CD4-positive, alpha-beta memory T cell (primary cell): ENCODE data around the gene GMEB1. TPM values are rescaled to one million over a fixed set of nuclear protein-coding genes. Genes with fewer than 3 reads are reported as not detected.

Experiments used
- CTCF ChIA-PET: fragments of 350-600 bp; sonication (Branson Sonifier 250); formaldehyde crosslinking; loops from one replicate; lab custom pipeline; 2021; ENCODE audit warnings: inconsistent platforms; ENCODE audit not compliant: partially characterized antibody; lab: Charles Lee
- POLR2A ChIA-PET: fragments of 350-600 bp; sonication (Branson Sonifier 250); formaldehyde crosslinking; loops from one replicate; lab custom pipeline; 2021; ENCODE audit not compliant: partially characterized antibody; lab: Charles Lee
- DNase-seq, 5 donors: peaks; one replicate each; pipeline versions ENCODE4 v3.0.0 to v3.0.0-alpha.2; 2020 to 2022; ENCODE audit warnings: mixed read lengths in 1 of 5
- H3K27ac ChIP-seq: one replicate; pipeline ENCODE4 v1.7.0; 2013; ENCODE audit warnings: low read depth, low read length
- H3K27me3 ChIP-seq: 2 replicates; pipeline ENCODE4 v1.7.0; 2013; ENCODE audit warnings: mild to moderate bottlenecking, low read length, moderate library complexity; ENCODE audit not compliant: insufficient read depth
- H3K36me3 ChIP-seq: 2 replicates; pipeline ENCODE4 v1.7.0; 2013; ENCODE audit warnings: mild to moderate bottlenecking, low read length, moderate library complexity; ENCODE audit not compliant: insufficient read depth
- H3K4me1 ChIP-seq: 2 replicates; pipeline ENCODE4 v1.7.0; 2013; ENCODE audit warnings: mild to moderate bottlenecking, low read length, moderate library complexity; ENCODE audit not compliant: insufficient read depth
- H3K4me3 ChIP-seq, 2 donors: one replicate each; pipeline ENCODE4 v1.7.0; 2013; ENCODE audit warnings: low read length in 2 of 2, mild to moderate bottlenecking in 1 of 2
- H3K9me3 ChIP-seq, 2 donors: one replicate each; pipeline ENCODE4 v1.7.0; 2013; ENCODE audit warnings: low read length in 2 of 2, control low read depth in 1 of 2; ENCODE audit not compliant: control insufficient read depth in 1 of 2
- H3K27ac Mint-ChIP-seq, 7 donors: one replicate each; pipeline ENCODE4 v1.8.0; 2020 to 2021; ENCODE audit warnings: mixed read lengths in 7 of 7, mild to moderate bottlenecking in 6 of 7, inconsistent platforms in 3 of 7, moderate library complexity in 3 of 7
- H3K27me3 Mint-ChIP-seq, 2 donors: one replicate each; pipeline ENCODE4 v1.8.0; 2020 to 2021; ENCODE audit warnings: mixed read lengths in 2 of 2
- H3K36me3 Mint-ChIP-seq, 2 donors: one replicate each; pipeline ENCODE4 v1.8.0; 2020 to 2021; ENCODE audit warnings: mixed read lengths in 2 of 2, inconsistent platforms in 1 of 2, mild to moderate bottlenecking in 1 of 2
- H3K4me1 Mint-ChIP-seq, 4 donors: one replicate each; pipeline ENCODE4 v1.8.0; 2020 to 2021; ENCODE audit warnings: mixed read lengths in 4 of 4, mild to moderate bottlenecking in 1 of 4
- H3K4me3 Mint-ChIP-seq, 8 donors: one replicate each; pipeline ENCODE4 v1.8.0; 2020 to 2021; ENCODE audit warnings: mixed read lengths in 8 of 8, mild to moderate bottlenecking in 7 of 8, moderate library complexity in 6 of 8, inconsistent platforms in 3 of 8
- H3K9me3 Mint-ChIP-seq, 8 donors: one replicate each; pipeline ENCODE4 v1.8.0; 2020 to 2021; ENCODE audit warnings: mixed read lengths in 8 of 8, mild to moderate bottlenecking in 5 of 8, inconsistent platforms in 3 of 8, moderate library complexity in 1 of 8
- intact Hi-C: fragments of 100-400 bp; cut with micrococcal nuclease; formaldehyde crosslinking; loops from one replicate; pipeline ENCODE4 v1.15.1; 2023
- polyA plus RNA-seq, 2 donors: library from polyadenylated mRNA; unstranded; fragments of 300-500 nt; fragmentation: Illumina TruSeq; gene quantifications; one replicate each; pipeline ENCODE4 v1.2.3, GENCODE V29; 2021
- total RNA-seq, 2 experiments: library from RNA; stranded (reverse); gene quantifications; one replicate each; pipeline ENCODE4 v1.2.3, GENCODE V29; 2021

GMEB1 gene
- total and polyA plus RNA-seq, 4 experiments from 2014 or later: 9.7 to 21.9 (median 19.9) TPM

DNA sequence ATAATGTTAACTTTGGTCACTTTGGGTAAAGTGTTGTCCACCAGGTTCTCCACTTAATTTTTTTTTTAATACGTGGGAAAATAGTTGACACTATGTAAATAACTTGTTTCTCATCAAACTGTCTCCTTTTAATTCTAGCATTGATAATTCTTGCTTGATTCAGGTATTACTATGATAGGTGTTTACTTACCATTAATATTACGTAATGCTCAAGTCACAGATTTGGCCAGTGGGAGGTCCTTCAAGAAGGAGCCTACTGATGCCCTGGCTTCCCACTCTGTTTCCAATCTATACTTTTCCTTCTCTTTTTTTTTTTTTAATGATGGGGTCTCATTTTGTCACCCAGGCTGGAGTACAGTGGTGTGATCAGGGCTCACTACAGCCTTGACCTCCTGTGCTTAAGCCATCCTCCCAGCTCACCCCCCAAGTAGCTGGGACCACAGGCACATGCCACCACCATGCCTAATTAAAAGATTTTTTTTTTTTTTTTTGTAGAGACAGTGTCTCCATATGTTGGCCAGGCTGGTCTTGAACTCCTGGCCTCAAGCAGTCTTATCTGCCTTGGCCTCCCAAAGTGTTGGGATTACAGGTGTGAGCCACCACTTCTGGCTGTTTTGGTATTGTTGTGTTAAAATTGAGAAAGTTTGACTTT is 98.1 kb downstream of the GMEB1 start:
- Histone ChIP-seq H3K36me3 (peaks cover 19% of the 10 kb centered on the region), H3K27ac (no peak overlapping the region), H3K4me3 (no peak overlapping the region), H3K27me3 (no peaks in the 10 kb centered on the region), H3K4me1 (peaks cover 5% of the 10 kb centered on the region), H3K9me3 (no peaks in the 10 kb centered on the region)
- DNase-seq: no peak
- Mint-ChIP-seq H3K27me3 (no peaks in the 10 kb centered on the region), H3K36me3 (peaks cover 10 to 44% of the 10 kb centered on the region in 2 donors), H3K4me3 (no peak overlapping the region), H3K4me1 (peaks cover 17 to 23% (median 20%) of the 10 kb centered on the region in 4 donors), H3K9me3 (no peaks in the 10 kb centered on the region), H3K27ac (peak overlapping the region in 3 of 7 donors; percentile 4 to 65 (median 52))
- intact Hi-C loops: no loop called here
- POLR2A ChIA-PET: interaction anchor here (0.6 kb wide), 2 partner anchors 365 to 1137 kb away, joined by 3 to 4 read pairs; no protein-coding TSS in a partner anchor
- CTCF ChIA-PET: no interaction called here

Other genes starting within 250 kb of the GMEB1 start
- gene RCC1, start 162.7 kb upstream of the GMEB1 start, total RNA-seq: 10 to 100 TPM; 16.7 to 18.4 TPM
- gene RCC1, start 162.7 kb upstream of the GMEB1 start, polyA plus RNA-seq: 10 to 100 TPM in 1 of 2 donors, 1 to 10 TPM in 1; 7.8 to 11.7 TPM
- gene TRNAU1AP, start 115.7 kb upstream of the GMEB1 start, total RNA-seq: 10 to 100 TPM; 46.3 to 46.7 TPM
- gene TRNAU1AP, start 115.7 kb upstream of the GMEB1 start, polyA plus RNA-seq: 10 to 100 TPM; 25.8 to 30.7 TPM
- 1 to 10 TPM in 1 of 2 experiments, under 1 TPM in 1; 0.38 to 1.3 TPM for gene RAB42, start 76.5 kb upstream of the GMEB1 start, total RNA-seq
- not detected for gene RAB42, start 76.5 kb upstream of the GMEB1 start, polyA plus RNA-seq
- 10 to 100 TPM; 23.5 to 25.2 TPM for gene TAF12, start 25.7 kb upstream of the GMEB1 start, total RNA-seq
- 10 to 100 TPM; 52.1 to 53.4 TPM for gene TAF12, start 25.7 kb upstream of the GMEB1 start, polyA plus RNA-seq
- gene RNU11, start 20.2 kb upstream of the GMEB1 start, total RNA-seq: not detected
- gene RNU11, start 20.2 kb upstream of the GMEB1 start, polyA plus RNA-seq: not detected
- 10 to 100 TPM; 65.1 to 76.8 TPM for gene YTHDF2, start 68.2 kb downstream of the GMEB1 start, total RNA-seq
- 100 to 1,000 TPM; 124 to 173 TPM for gene YTHDF2, start 68.2 kb downstream of the GMEB1 start, polyA plus RNA-seq
- not detected for gene OPRD1, start 143.4 kb downstream of the GMEB1 start, total RNA-seq
- under 1 TPM in 1 of 2 donors, not detected in 1; 0.03 TPM for gene OPRD1, start 143.4 kb downstream of the GMEB1 start, polyA plus RNA-seq
- 100 to 1,000 TPM; 320 to 321 TPM for gene EPB41, start 245.8 kb downstream of the GMEB1 start, total RNA-seq
- 100 to 1,000 TPM in 1 of 2 donors, 10 to 100 TPM in 1; 56.1 to 106 TPM for gene EPB41, start 245.8 kb downstream of the GMEB1 start, polyA plus RNA-seq